Neural progenitor cell (in vitro differentiated cells): Measurements from ENCODE around the gene ZDHHC14. TPM values are rescaled to one million over a fixed set of nuclear protein-coding genes. Genes with fewer than 3 reads are reported as not detected.

Experiments used
- DNase-seq: peaks from one replicate; pipeline ENCODE4 v3.0.0-alpha.2; 2016; ENCODE audit warnings: low spot score
- H2AFZ ChIP-seq: fragments of 200-600 bp; sonication (generic); replicated peaks from 2 replicates; pipeline ENCODE4 v1.6.1; 2016; ENCODE audit warnings: antibody characterized with exemption
- H3F3A ChIP-seq: fragments of 200-600 bp; sonication (generic); 2 replicates; pipeline ENCODE4 v1.6.1; 2016; ENCODE audit warnings: antibody characterized with exemption, low read depth
- H3K27ac ChIP-seq: fragments of 200-600 bp; sonication (generic); 2 replicates; pipeline ENCODE4 v1.5.1; 2016; ENCODE audit warnings: mild to moderate bottlenecking
- H3K27me3 ChIP-seq: fragments of 200-600 bp; sonication (generic); 2 replicates; pipeline ENCODE4 v1.6.1; 2016; ENCODE audit warnings: mild to moderate bottlenecking, moderate library complexity
- H3K36me3 ChIP-seq: fragments of 200-600 bp; sonication (generic); 2 replicates; pipeline ENCODE4 v1.5.1; 2016
- H3K4me1 ChIP-seq: fragments of 200-600 bp; sonication (generic); 2 replicates; pipeline ENCODE4 v1.6.1; 2016; ENCODE audit warnings: mixed run types
- H3K4me2 ChIP-seq: fragments of 200-600 bp; sonication (generic); 2 replicates; pipeline ENCODE4 v1.6.1; 2016
- H3K4me3 ChIP-seq: fragments of 200-600 bp; sonication (generic); 2 replicates; pipeline ENCODE4 v1.5.1; 2016
- H3K79me2 ChIP-seq: fragments of 200-600 bp; sonication (generic); 2 replicates; pipeline ENCODE4 v1.6.1; 2016; ENCODE audit warnings: low read depth
- H3K9ac ChIP-seq: fragments of 200-600 bp; sonication (generic); 2 replicates; pipeline ENCODE4 v1.6.1; 2016
- H3K9me3 ChIP-seq: fragments of 200-600 bp; sonication (generic); 2 replicates; pipeline ENCODE4 v1.5.1; 2016; ENCODE audit warnings: low read depth
- H4K20me1 ChIP-seq: fragments of 200-600 bp; sonication (generic); 2 replicates; pipeline ENCODE4 v1.6.1; 2016; ENCODE audit warnings: low read depth
- H3K27ac Mint-ChIP-seq: 3 replicates; pipeline ENCODE4 v1.8.0; 2021; ENCODE audit warnings: mixed read lengths
- H3K27me3 Mint-ChIP-seq: 2 replicates; pipeline ENCODE4 v1.8.0; 2022; ENCODE audit warnings: low read depth, mild to moderate bottlenecking, inconsistent platforms, moderate library complexity, mixed read lengths; ENCODE audit not compliant: insufficient read depth
- H3K36me3 Mint-ChIP-seq: 3 replicates; pipeline ENCODE4 v1.8.0; 2021; ENCODE audit warnings: mixed read lengths
- H3K4me1 Mint-ChIP-seq: 3 replicates; pipeline ENCODE4 v1.8.0; 2021; ENCODE audit warnings: mixed read lengths
- H3K4me3 Mint-ChIP-seq: 3 replicates; pipeline ENCODE4 v1.8.0; 2021; ENCODE audit warnings: mild to moderate bottlenecking, moderate library complexity, mixed read lengths
- H3K9me3 Mint-ChIP-seq: 3 replicates; pipeline ENCODE4 v1.8.0; 2020; ENCODE audit warnings: mixed read lengths
- CTCF ChIP-seq: fragments of 200-600 bp; sonication (generic); IDR thresholded peaks from 2 replicates; pipeline ENCODE4 v1.5.1; 2017; ENCODE audit warnings: antibody characterized with exemption, mild to moderate bottlenecking
- EZH2 ChIP-seq: fragments of 200-600 bp; sonication (generic); IDR thresholded peaks from 2 replicates; pipeline ENCODE4 v1.6.1; 2017; ENCODE audit warnings: antibody characterized with exemption, mild to moderate bottlenecking, moderate library complexity
- EZH2phosphoT487 ChIP-seq: fragments of 200-600 bp; sonication (generic); IDR thresholded peaks from 2 replicates; pipeline ENCODE4 v1.6.1; 2017; ENCODE audit warnings: antibody characterized with exemption
- total RNA-seq: library from RNA; depleted of rRNA; stranded (reverse); fragments of >200 nt; gene quantifications from 2 replicates; pipeline ENCODE4 v1.2.3, GENCODE V29; 2015; ENCODE audit warnings: low replicate concordance

ZDHHC14 gene
- total RNA-seq, result 7.1 and 14.5 TPM in 2 replicates

GRCh38 chr6:157380779-157381561, at the start of gene ZDHHC14:
Gene ZDHHC14 (plus strand): TSS chr6:157381190.
- Histone ChIP-seq H3K4me1 (peaks cover 16% of the 10 kb centered on the region), H3K27me3 (peaks cover 41% of the 10 kb centered on the region), H3K4me2 (peak within 1 kb of the TSS; percentile 88), H3F3A (peaks cover 3% of the 10 kb centered on the region), H3K4me3 (peak within 1 kb of the TSS; percentile 89), H3K36me3 (no peaks in the 10 kb centered on the region), H3K9ac (no peak within 1 kb of the TSS), H4K20me1 (peaks cover 31% of the 10 kb centered on the region), H3K79me2 (peaks cover 3% of the 10 kb centered on the region), H3K27ac (no peak within 1 kb of the TSS), H2AFZ (peak within 1 kb of the TSS; percentile 66), H3K9me3 (no peaks in the 10 kb centered on the region)
- Mint-ChIP-seq H3K9me3 (no peaks in the 10 kb centered on the region), H3K27me3 (peaks cover 3% of the 10 kb centered on the region), H3K27ac (no peak within 1 kb of the TSS), H3K36me3 (peaks cover 2% of the 10 kb centered on the region), H3K4me3 (peak within 1 kb of the TSS; percentile 93), H3K4me1 (peaks cover 22% of the 10 kb centered on the region)
- TF ChIP-seq EZH2 (no peak), CTCF (no peak), EZH2phosphoT487 (no peak)
- DNase-seq, result peak; percentile 79

- Histone ChIP-seq H3K36me3 (no peaks in the 10 kb centered on the region), H3F3A (no peaks in the 10 kb centered on the region), H3K27me3 (peaks cover 33% of the 10 kb centered on the region), H3K9ac (no peak overlapping the region), H3K4me1 (no peaks in the 10 kb centered on the region), H4K20me1 (no peaks in the 10 kb centered on the region), H3K27ac (no peak overlapping the region), H3K4me2 (no peak overlapping the region), H2AFZ (no peak overlapping the region), H3K4me3 (no peak overlapping the region), H3K79me2 (no peaks in the 10 kb centered on the region), H3K9me3 (no peaks in the 10 kb centered on the region)
- Mint-ChIP-seq H3K27me3 (no peaks in the 10 kb centered on the region), H3K27ac (no peak overlapping the region), H3K4me3 (no peak overlapping the region), H3K9me3 (no peaks in the 10 kb centered on the region), H3K36me3 (no peaks in the 10 kb centered on the region), H3K4me1 (no peaks in the 10 kb centered on the region)
- DNase-seq, result no peak
- TF ChIP-seq CTCF, result no peak
- no peak for TF ChIP-seq EZH2
- no peak for TF ChIP-seq EZH2phosphoT487
These were observed 48.2 kb upstream of the ZDHHC14 start for GRCh38 chr6:157332813-157333212.

GRCh38 chr6:157333537-157333936, 47.5 kb upstream of the ZDHHC14 start:
- no peak overlapping the region for H3K9ac ChIP-seq
- H3K27ac ChIP-seq, result no peak overlapping the region
- no peak overlapping the region for H2AFZ ChIP-seq
- H3K4me3 ChIP-seq, result no peak overlapping the region
- H3K4me1 ChIP-seq, result peaks cover 2% of the 10 kb centered on the region
- H4K20me1 ChIP-seq, result no peaks in the 10 kb centered on the region
- Mint-ChIP-seq H3K27ac (no peak overlapping the region), H3K27me3 (no peaks in the 10 kb centered on the region), H3K36me3 (no peaks in the 10 kb centered on the region), H3K9me3 (no peaks in the 10 kb centered on the region), H3K4me3 (no peak overlapping the region), H3K4me1 (no peaks in the 10 kb centered on the region)
- TF ChIP-seq EZH2 (no peak), EZH2phosphoT487 (no peak), CTCF (no peak)
- H3K4me2 ChIP-seq, result no peak overlapping the region
- no peak for DNase-seq
- H3K27me3 ChIP-seq, result peaks cover 31% of the 10 kb centered on the region
- no peaks in the 10 kb centered on the region for H3K79me2 ChIP-seq
- H3K9me3 ChIP-seq, result no peaks in the 10 kb centered on the region
- H3K36me3 ChIP-seq, result no peaks in the 10 kb centered on the region
- H3F3A ChIP-seq, result no peaks in the 10 kb centered on the region
